Stimulated activated naive CD8-positive, alpha-beta T cell treated with anti-CD3 and anti-CD28 coated beads, Interleukin-15, Interleukin-2, amounts not matched to agents 100 U/mL and 50 U/mL, for 24 hours (primary cell): Measurements from ENCODE around the gene RHD.
"Not testable (repeated sequence)": the region's sequence is repeated elsewhere in the genome, so short reads cannot be mapped to it uniquely, and the experiment has no call there.

Experiments used
- ATAC-seq: fragments of 150-1000 bp; cut with Tn5 transposase; one replicate; pipeline ENCODE4 v1.10.0; 2021
- DNase-seq: peaks from one replicate; pipeline ENCODE4 v3.0.0; 2021

Gene RHD

GRCh38 chr1:25272238-25272637 is at the start of gene RHD:
TSS of gene RHD (plus strand) at chr1:25272509. CDS start at chr1:25272548, 39 bp downstream.
- DNase-seq, ATAC-seq: not testable (repeated sequence)

GRCh38 chr1:25222606-25223005 is 49.7 kb upstream of the RHD start:
- DNase-seq (no peak), ATAC-seq (no peak)

GRCh38 chr1:25223471-25223870 is 48.8 kb upstream of the RHD start:
- DNase-seq: no peak

GRCh38 chr1:25232027-25232865 is 40.1 kb upstream of the RHD start, which contains the start of gene SYF2:
TSS of gene SYF2 (minus strand) at chr1:25232502. CDS start at chr1:25232467, 35 bp downstream.
- DNase-seq (peak; percentile 94), ATAC-seq (peak; percentile 92)

More at GRCh38 chr1:25223471-25223870, 48.8 kb upstream of the RHD start:
- no peak for ATAC-seq

GRCh38 chr1:25232866-25233784 is 39.2 kb upstream of the RHD start:
- peak; percentile 87 for ATAC-seq
- peak; percentile 75 for DNase-seq

- not testable (repeated sequence) for ATAC-seq, DNase-seq
These were observed 36.9 kb upstream of the RHD start for GRCh38 chr1:25235411-25235810.

GRCh38 chr1:25236261-25236660 is 36.0 kb upstream of the RHD start:
- DNase-seq, ATAC-seq: not testable (repeated sequence)

- no peak for ATAC-seq
- DNase-seq: no peak
These were observed 34.3 kb upstream of the RHD start for GRCh38 chr1:25238046-25238445.

GRCh38 chr1:25239681-25240541 is 32.4 kb upstream of the RHD start:
- ATAC-seq: peak; percentile 92

GRCh38 chr1:25243907-25244306 is 28.4 kb upstream of the RHD start:
- ATAC-seq (no peak), DNase-seq (no peak)

More at GRCh38 chr1:25239681-25240541, 32.4 kb upstream of the RHD start:
- DNase-seq: peak; percentile 95

GRCh38 chr1:25245393-25245792 is 26.9 kb upstream of the RHD start:
- ATAC-seq (no peak), DNase-seq (no peak)

- ATAC-seq: no peak
- no peak for DNase-seq
These were observed 26.3 kb upstream of the RHD start for GRCh38 chr1:25245809-25246599.

GRCh38 chr1:25246600-25247023 is 25.7 kb upstream of the RHD start:
- ATAC-seq (no peak), DNase-seq (peak; percentile 46)

GRCh38 chr1:25247024-25247828 is 25.1 kb upstream of the RHD start, which contains the start of gene RSRP1:
TSS of gene RSRP1 (minus strand) at chr1:25247454. CDS start at chr1:25246963, 491 bp downstream.
- ATAC-seq: peak; percentile 92
- peak; percentile 100 for DNase-seq

- no peak for ATAC-seq
- DNase-seq: no peak
These were observed 24.2 kb upstream of the RHD start for GRCh38 chr1:25247829-25248754.

GRCh38 chr1:25253911-25254310 is 18.4 kb upstream of the RHD start:
- DNase-seq (no peak), ATAC-seq (no peak)

GRCh38 chr1:25255706-25256577 is 16.4 kb upstream of the RHD start:
- no peak for DNase-seq
- ATAC-seq: no peak

GRCh38 chr1:25256578-25256965 is 15.7 kb upstream of the RHD start:
- no peak for ATAC-seq
- no peak for DNase-seq
